Measurements from ENCODE around the gene BARX2.

BARX2 gene

GRCh38 chr11:129384415-129384814 is 8.8 kb downstream of the BARX2 start:
- H3K14ac ChIP-seq (ENCODE audit: low read length), result no peak overlapping the region
- no CpG with 5 or more reads among the region's 3 CpGs for WGBS (ENCODE audit: extremely low coverage, insufficient coverage, insufficient read length)
- peaks cover 0 to 4% of the 10 kb centered on the region in 2 experiments for H3K36me3 ChIP-seq (ENCODE audit: control insufficient read depth in 1 of 2, insufficient read depth in 2 of 2, low read length in 2 of 2)
- H2AFZ ChIP-seq (ENCODE audit: insufficient read depth, low read length, poor library complexity), result no peak overlapping the region
- peaks cover 16% of the 10 kb centered on the region for H3K79me1 ChIP-seq (ENCODE audit: low read length)
- H2AK5ac ChIP-seq (ENCODE audit: low read length), result no peak overlapping the region
- H4K91ac ChIP-seq (ENCODE audit: low read depth, low read length), result no peak overlapping the region
- H3K79me2 ChIP-seq (ENCODE audit: control insufficient read depth, insufficient read depth, low read length, poor library complexity), result no peaks in the 10 kb centered on the region
- no peaks in the 10 kb centered on the region for H3K27me3 ChIP-seq (ENCODE audit: insufficient read depth, low read length)
- peaks cover 8 to 20% of the 10 kb centered on the region in 2 experiments for H3K4me1 ChIP-seq (ENCODE audit: control insufficient read depth in 1 of 2, insufficient read depth in 2 of 2, low read length in 2 of 2)
- no peak overlapping the region for H4K12ac ChIP-seq (ENCODE audit: low read depth, low read length)
- no peak overlapping the region for H2BK120ac ChIP-seq (ENCODE audit: insufficient read depth, low read length, poor library complexity)
- no peak overlapping the region for H3K4ac ChIP-seq (ENCODE audit: low read depth, low read length)
- H3K4me3 ChIP-seq (ENCODE audit: low read depth, low read length), result no peak overlapping the region
- no peak overlapping the region for H2BK12ac ChIP-seq (ENCODE audit: low read length)
- no peak overlapping the region for H3K18ac ChIP-seq (ENCODE audit: low read length)
- no peak overlapping the region for H3K23ac ChIP-seq (ENCODE audit: low read length)
- no peak overlapping the region for H3K27ac ChIP-seq (ENCODE audit: low read depth, low read length)
- H3K4me2 ChIP-seq (ENCODE audit: low read length), result no peak overlapping the region
- no peaks in the 10 kb centered on the region for H3K9me3 ChIP-seq (ENCODE audit: insufficient read depth, low read depth, low read length)
- no peak overlapping the region for H4K8ac ChIP-seq (ENCODE audit: low read depth, low read length)
- DNase-seq, result no peak
- no peak overlapping the region for H2BK5ac ChIP-seq (ENCODE audit: low read depth, low read length, poor library complexity)
- H3K9ac ChIP-seq (ENCODE audit: low read length), result no peak overlapping the region

GRCh38 chr11:129385801-129386200 is 10.2 kb downstream of the BARX2 start:
- Histone ChIP-seq H3K9ac (ENCODE audit: low read length) (no peak overlapping the region), H3K79me2 (ENCODE audit: control insufficient read depth, insufficient read depth, low read length, poor library complexity) (no peaks in the 10 kb centered on the region), H3K4ac (ENCODE audit: low read depth, low read length) (no peak overlapping the region), H3K18ac (ENCODE audit: low read length) (no peak overlapping the region), H2BK5ac (ENCODE audit: low read depth, low read length, poor library complexity) (no peak overlapping the region), H3K4me1 (ENCODE audit: control insufficient read depth in 1 of 2, insufficient read depth in 2 of 2, low read length in 2 of 2) (peaks cover 5 to 21% of the 10 kb centered on the region in 2 experiments), H3K23ac (ENCODE audit: low read length) (no peak overlapping the region), H2AK5ac (ENCODE audit: low read length) (no peak overlapping the region), H2AFZ (ENCODE audit: insufficient read depth, low read length, poor library complexity) (no peak overlapping the region), H3K27ac (ENCODE audit: low read depth, low read length) (no peak overlapping the region), H3K4me2 (ENCODE audit: low read length) (no peak overlapping the region), H4K12ac (ENCODE audit: low read depth, low read length) (no peak overlapping the region), H2BK12ac (ENCODE audit: low read length) (no peak overlapping the region), H3K14ac (ENCODE audit: low read length) (no peak overlapping the region), H3K4me3 (ENCODE audit: low read depth, low read length) (no peak overlapping the region), H3K9me3 (ENCODE audit: insufficient read depth, low read depth, low read length) (no peaks in the 10 kb centered on the region), H3K27me3 (ENCODE audit: insufficient read depth, low read length) (no peaks in the 10 kb centered on the region), H2BK120ac (ENCODE audit: insufficient read depth, low read length, poor library complexity) (no peak overlapping the region), H4K8ac (ENCODE audit: low read depth, low read length) (no peak overlapping the region), H3K36me3 (ENCODE audit: control insufficient read depth in 1 of 2, insufficient read depth in 2 of 2, low read length in 2 of 2) (peaks cover 0 to 4% of the 10 kb centered on the region in 2 experiments), H4K91ac (ENCODE audit: low read depth, low read length) (no peak overlapping the region), H3K79me1 (ENCODE audit: low read length) (peaks cover 12% of the 10 kb centered on the region)
- DNase-seq, result no peak
- WGBS (ENCODE audit: extremely low coverage, insufficient coverage, insufficient read length), result no CpG with 5 or more reads among the region's 2 CpGs

GRCh38 chr11:129386795-129387397 is 11.2 kb downstream of the BARX2 start:
- peaks cover 0 to 4% of the 10 kb centered on the region in 2 experiments for H3K36me3 ChIP-seq (ENCODE audit: control insufficient read depth in 1 of 2, insufficient read depth in 2 of 2, low read length in 2 of 2)
- peak overlapping the region; percentile 81 for H4K91ac ChIP-seq (ENCODE audit: low read depth, low read length)
- peak overlapping the region; percentile 46 for H3K18ac ChIP-seq (ENCODE audit: low read length)
- peaks cover 10% of the 10 kb centered on the region for H3K79me1 ChIP-seq (ENCODE audit: low read length)
- H3K27me3 ChIP-seq (ENCODE audit: insufficient read depth, low read length), result no peaks in the 10 kb centered on the region
- H3K79me2 ChIP-seq (ENCODE audit: control insufficient read depth, insufficient read depth, low read length, poor library complexity), result no peaks in the 10 kb centered on the region
- H4K8ac ChIP-seq (ENCODE audit: low read depth, low read length), result peak overlapping the region; percentile 76
- no peak for DNase-seq
- no peak overlapping the region for H3K4me3 ChIP-seq (ENCODE audit: low read depth, low read length)
- peaks cover 9 to 26% of the 10 kb centered on the region in 2 experiments for H3K4me1 ChIP-seq (ENCODE audit: control insufficient read depth in 1 of 2, insufficient read depth in 2 of 2, low read length in 2 of 2)
- peak overlapping the region; percentile 96 for H3K27ac ChIP-seq (ENCODE audit: low read depth, low read length)
- no peak overlapping the region for H2AFZ ChIP-seq (ENCODE audit: insufficient read depth, low read length, poor library complexity)
- peak overlapping the region; percentile 95 for H2BK120ac ChIP-seq (ENCODE audit: insufficient read depth, low read length, poor library complexity)
- H3K4ac ChIP-seq (ENCODE audit: low read depth, low read length), result peak overlapping the region; percentile 47
- no peak overlapping the region for H3K9ac ChIP-seq (ENCODE audit: low read length)
- H3K9me3 ChIP-seq (ENCODE audit: insufficient read depth, low read depth, low read length), result no peaks in the 10 kb centered on the region
- no CpG with 5 or more reads among the region's 11 CpGs for WGBS (ENCODE audit: extremely low coverage, insufficient coverage, insufficient read length)
- H2AK5ac ChIP-seq (ENCODE audit: low read length), result peak overlapping the region; percentile 55
- H2BK5ac ChIP-seq (ENCODE audit: low read depth, low read length, poor library complexity), result peak overlapping the region; percentile 92
- peak overlapping the region; percentile 5 for H3K4me2 ChIP-seq (ENCODE audit: low read length)
- H3K23ac ChIP-seq (ENCODE audit: low read length), result no peak overlapping the region
- H4K12ac ChIP-seq (ENCODE audit: low read depth, low read length), result no peak overlapping the region
- H2BK12ac ChIP-seq (ENCODE audit: low read length), result peak overlapping the region; percentile 86
- peak overlapping the region; percentile 82 for H3K14ac ChIP-seq (ENCODE audit: low read length)

GRCh38 chr11:129387434-129387833 is 11.8 kb downstream of the BARX2 start:
- H3K27me3 ChIP-seq (ENCODE audit: insufficient read depth, low read length), result no peaks in the 10 kb centered on the region
- H3K23ac ChIP-seq (ENCODE audit: low read length), result no peak overlapping the region
- H2BK5ac ChIP-seq (ENCODE audit: low read depth, low read length, poor library complexity), result peak overlapping the region; percentile 55
- no peak overlapping the region for H3K18ac ChIP-seq (ENCODE audit: low read length)
- H3K36me3 ChIP-seq (ENCODE audit: control insufficient read depth in 1 of 2, insufficient read depth in 2 of 2, low read length in 2 of 2), result peaks cover 0 to 2% of the 10 kb centered on the region in 2 experiments
- peak overlapping the region; percentile 5 for H2BK120ac ChIP-seq (ENCODE audit: insufficient read depth, low read length, poor library complexity)
- H2BK12ac ChIP-seq (ENCODE audit: low read length), result no peak overlapping the region
- peak overlapping the region; percentile 21 for H3K4ac ChIP-seq (ENCODE audit: low read depth, low read length)
- DNase-seq, result no peak
- H4K91ac ChIP-seq (ENCODE audit: low read depth, low read length), result no peak overlapping the region
- H3K27ac ChIP-seq (ENCODE audit: low read depth, low read length), result peak overlapping the region; percentile 80
- no peak overlapping the region for H4K12ac ChIP-seq (ENCODE audit: low read depth, low read length)
- H3K4me3 ChIP-seq (ENCODE audit: low read depth, low read length), result no peak overlapping the region
- no peak overlapping the region for H3K9ac ChIP-seq (ENCODE audit: low read length)
- H3K79me1 ChIP-seq (ENCODE audit: low read length), result peaks cover 9% of the 10 kb centered on the region
- H3K4me1 ChIP-seq (ENCODE audit: control insufficient read depth in 1 of 2, insufficient read depth in 2 of 2, low read length in 2 of 2), result peaks cover 11 to 29% of the 10 kb centered on the region in 2 experiments
- no CpG with 5 or more reads among the region's 1 CpG for WGBS (ENCODE audit: extremely low coverage, insufficient coverage, insufficient read length)
- H3K14ac ChIP-seq (ENCODE audit: low read length), result no peak overlapping the region
- H3K9me3 ChIP-seq (ENCODE audit: insufficient read depth, low read depth, low read length), result no peaks in the 10 kb centered on the region
- H4K8ac ChIP-seq (ENCODE audit: low read depth, low read length), result no peak overlapping the region
- peak overlapping the region; percentile 8 for H3K4me2 ChIP-seq (ENCODE audit: low read length)
- H2AK5ac ChIP-seq (ENCODE audit: low read length), result no peak overlapping the region
- no peak overlapping the region for H2AFZ ChIP-seq (ENCODE audit: insufficient read depth, low read length, poor library complexity)
- H3K79me2 ChIP-seq (ENCODE audit: control insufficient read depth, insufficient read depth, low read length, poor library complexity), result no peaks in the 10 kb centered on the region
